GM12892 (cell line): ENCODE results near the gene SMIM15.

Source experiments
- DNase-seq: peaks from one replicate; pipeline ENCODE4 v3.0.0; 2011; ENCODE audit not compliant: insufficient read length
- FAIRE-seq: peaks from 2 replicates; lab custom pipeline; 2011; peaks lifted over from hg19 to GRCh38; lab: Jason Lieb, UNC
- POLR2A ChIP-seq: IDR thresholded peaks from 2 replicates; pipeline ENCODE4 v1.6.1; 2011; ENCODE audit warnings: low read depth, low read length, control low read depth
- POLR2AphosphoS5 ChIP-seq: IDR thresholded peaks from 2 replicates; pipeline ENCODE4 v1.6.1; 2011; ENCODE audit warnings: low read depth, low read length, control low read depth
- TAF1 ChIP-seq: IDR thresholded peaks from 2 replicates; pipeline ENCODE4 v1.6.1; 2011; ENCODE audit warnings: low read depth, mild to moderate bottlenecking, control low read depth, low read length, borderline replicate concordance

Gene SMIM15

GRCh38 chr5:61120534-61120933 is 41.7 kb downstream of the SMIM15 start:
- TF ChIP-seq POLR2A (no peak), POLR2AphosphoS5 (no peak), TAF1 (no peak)
- DNase-seq (no peak), FAIRE-seq (no peak)

GRCh38 chr5:61119066-61119465 is 43.2 kb downstream of the SMIM15 start:
- TF ChIP-seq POLR2A (no peak), TAF1 (no peak), POLR2AphosphoS5 (no peak)
- no peak for FAIRE-seq

GRCh38 chr5:61115968-61116367 is 46.3 kb downstream of the SMIM15 start:
- TF ChIP-seq TAF1: no peak
- TF ChIP-seq POLR2AphosphoS5: no peak
- TF ChIP-seq POLR2A: no peak
- no peak for FAIRE-seq

More at GRCh38 chr5:61119066-61119465, 43.2 kb downstream of the SMIM15 start:
- no peak for DNase-seq

GRCh38 chr5:61114441-61114840 is 47.8 kb downstream of the SMIM15 start:
- DNase-seq: no peak
- TF ChIP-seq POLR2AphosphoS5 (no peak), TAF1 (no peak), POLR2A (no peak)

More at GRCh38 chr5:61115968-61116367, 46.3 kb downstream of the SMIM15 start:
- DNase-seq: no peak

More at GRCh38 chr5:61114441-61114840, 47.8 kb downstream of the SMIM15 start:
- no peak for FAIRE-seq
